Stimulated activated CD8-positive, alpha-beta memory T cell treated with anti-CD3 and anti-CD28 coated beads, Interleukin-4, amount 100 ng/mL, for 4 hours (primary cell): Measurements from ENCODE around the gene GLYATL1B.
"Not testable (repeated sequence)": the region's sequence is repeated elsewhere in the genome, so short reads cannot be mapped to it uniquely, and the experiment has no call there.

Experiments used
- DNase-seq, 2 donors: peaks; one replicate each; pipeline ENCODE4 v3.0.0-alpha.2; 2020; ENCODE audit warnings: low read depth in 2 of 2, low spot score in 1 of 2

Gene GLYATL1B

GRCh38 chr11:59086007-59086406, at the start of gene GLYATL1B:
GLYATL1B (plus strand) TSS chr11:59086307; CDS start chr11:59086307, 0 bp downstream.
- DNase-seq = not testable (repeated sequence)

- DNase-seq = not testable (repeated sequence)
Measured at GRCh38 chr11:59036542-59036941, 49.6 kb upstream of the GLYATL1B start.

GRCh38 chr11:59037434-59037833, 48.7 kb upstream of the GLYATL1B start:
- DNase-seq = not testable (repeated sequence)

GRCh38 chr11:59040607-59041006, 45.5 kb upstream of the GLYATL1B start:
- no peak for DNase-seq

GRCh38 chr11:59051383-59051782, 34.7 kb upstream of the GLYATL1B start:
- not testable (repeated sequence) for DNase-seq

GRCh38 chr11:59052355-59052754, 33.8 kb upstream of the GLYATL1B start:
- not testable (repeated sequence) for DNase-seq

- peak; percentile 47 to 73 for DNase-seq
Measured at GRCh38 chr11:59053387-59053786, 32.7 kb upstream of the GLYATL1B start.

GRCh38 chr11:59058120-59059033, 27.7 kb upstream of the GLYATL1B start:
- DNase-seq = peak; percentile 35 to 65

- DNase-seq = not testable (repeated sequence)
Measured at GRCh38 chr11:59060096-59060495, 26.0 kb upstream of the GLYATL1B start.

GRCh38 chr11:59062602-59063529, 23.2 kb upstream of the GLYATL1B start:
- DNase-seq = no peak

GRCh38 chr11:59063996-59064727, 21.9 kb upstream of the GLYATL1B start:
- not testable (repeated sequence) for DNase-seq

- no peak for DNase-seq
Measured at GRCh38 chr11:59069087-59069486, 17.0 kb upstream of the GLYATL1B start.

GRCh38 chr11:59076876-59077571, 9.1 kb upstream of the GLYATL1B start:
- no peak for DNase-seq

- DNase-seq = no peak
Measured at GRCh38 chr11:59078435-59078834, 7.7 kb upstream of the GLYATL1B start.

GRCh38 chr11:59079086-59079485, 7.0 kb upstream of the GLYATL1B start:
- DNase-seq = no peak

- not testable (repeated sequence) for DNase-seq
Measured at GRCh38 chr11:59080421-59080820, 5.7 kb upstream of the GLYATL1B start.

- not testable (repeated sequence) for DNase-seq
Measured at GRCh38 chr11:59081430-59082020, 4.6 kb upstream of the GLYATL1B start.

- no peak for DNase-seq
Measured at GRCh38 chr11:59088162-59088561, 2.1 kb downstream of the GLYATL1B start.

- DNase-seq = not testable (repeated sequence)
Measured at GRCh38 chr11:59093576-59093975, 7.5 kb downstream of the GLYATL1B start.

- DNase-seq = not testable (repeated sequence)
Measured at GRCh38 chr11:59095225-59095624, 9.1 kb downstream of the GLYATL1B start.
